Brain microvascular endothelial cell (primary cell): Measurements from ENCODE around the gene BDH1.

Experiments
- DNase-seq: peaks from one replicate; pipeline ENCODE4 v3.0.0-alpha.2; 2020
- H3K27ac ChIP-seq: fragments of 250-450 bp; sonication (Bioruptor Pico); 2 replicates; pipeline ENCODE4 v1.5.1; 2020; ENCODE audit warnings: mild to moderate bottlenecking, moderate library complexity
- H3K27me3 ChIP-seq: fragments of 250-450 bp; sonication (Bioruptor Pico); replicated peaks from 2 replicates; pipeline ENCODE4 v1.5.1; 2020; ENCODE audit warnings: mild to moderate bottlenecking
- H3K36me3 ChIP-seq: fragments of 250-450 bp; sonication (Bioruptor Pico); replicated peaks from 2 replicates; pipeline ENCODE4 v1.5.1; 2020; ENCODE audit warnings: mild to moderate bottlenecking
- H3K4me3 ChIP-seq: 2 replicates; pipeline ENCODE4 v1.5.1; 2011; ENCODE audit warnings: low read depth, mild to moderate bottlenecking, control low read depth, low read length, moderate library complexity
- CTCF ChIP-seq: IDR thresholded peaks from 2 replicates; pipeline ENCODE4 v1.5.1; 2011; ENCODE audit warnings: low read depth, mild to moderate bottlenecking, moderate library complexity, low read length, control low read depth, inconsistent platforms; ENCODE audit errors: missing control alignments
- in situ Hi-C: cut with HindIII; loops from 2 replicates; pipeline ENCODE4 v1.10.0; 2017; ENCODE audit warnings: low sequenced_read_pairs, low pct_ligation_motif_present

BDH1 gene

DNA sequence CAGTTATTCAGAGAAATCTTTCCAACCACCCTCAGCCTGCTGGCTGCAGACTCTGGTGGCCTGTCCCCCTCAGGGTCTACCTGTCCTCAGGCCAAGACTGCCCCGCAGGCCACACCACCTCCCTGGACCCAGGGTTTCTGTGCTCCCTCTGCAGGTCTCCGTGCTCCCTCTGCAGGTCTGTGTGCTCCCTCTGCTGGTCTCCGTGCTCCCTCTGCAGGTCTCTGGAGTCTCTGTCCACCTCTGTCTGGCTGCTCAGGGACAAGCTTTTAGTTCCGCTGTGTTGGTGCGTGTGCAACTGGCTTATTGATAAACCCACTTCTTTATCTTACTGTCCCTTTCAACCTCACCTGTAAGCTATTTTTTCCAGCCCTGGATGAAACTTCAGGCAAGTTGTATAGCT is 30.1 kb downstream of the BDH1 start:
- in situ Hi-C loops: no loop called here
- no peaks in the 10 kb centered on the region for H3K36me3 ChIP-seq
- peak; percentile 67 for TF ChIP-seq CTCF
- peak; percentile 28 for DNase-seq
- H3K27ac ChIP-seq: no peak overlapping the region
- H3K4me3 ChIP-seq: no peak overlapping the region
- H3K27me3 ChIP-seq: no peaks in the 10 kb centered on the region

- H3K4me3 ChIP-seq: no peak overlapping the region
- no peak for DNase-seq
- no peak for TF ChIP-seq CTCF
- H3K36me3 ChIP-seq: no peaks in the 10 kb centered on the region
- no peaks in the 10 kb centered on the region for H3K27me3 ChIP-seq
- H3K27ac ChIP-seq: no peak overlapping the region
- in situ Hi-C loops: loop anchor here (25.0 kb wide), 1 partner anchor 237 kb away; the partner anchor contains the start of gene DLG1
Observed at GRCh38 chr3:197524128-197524527, 31.6 kb downstream of the BDH1 start.

GRCh38 chr3:197523526-197523925 is 32.2 kb downstream of the BDH1 start:
- no peak overlapping the region for H3K4me3 ChIP-seq
- H3K27ac ChIP-seq: no peak overlapping the region
- in situ Hi-C loops: loop anchor here (25.0 kb wide), 1 partner anchor 236 kb away; the partner anchor contains the start of gene DLG1
- H3K27me3 ChIP-seq: no peaks in the 10 kb centered on the region
- H3K36me3 ChIP-seq: no peaks in the 10 kb centered on the region
- DNase-seq: no peak
- TF ChIP-seq CTCF: no peak

DNA sequence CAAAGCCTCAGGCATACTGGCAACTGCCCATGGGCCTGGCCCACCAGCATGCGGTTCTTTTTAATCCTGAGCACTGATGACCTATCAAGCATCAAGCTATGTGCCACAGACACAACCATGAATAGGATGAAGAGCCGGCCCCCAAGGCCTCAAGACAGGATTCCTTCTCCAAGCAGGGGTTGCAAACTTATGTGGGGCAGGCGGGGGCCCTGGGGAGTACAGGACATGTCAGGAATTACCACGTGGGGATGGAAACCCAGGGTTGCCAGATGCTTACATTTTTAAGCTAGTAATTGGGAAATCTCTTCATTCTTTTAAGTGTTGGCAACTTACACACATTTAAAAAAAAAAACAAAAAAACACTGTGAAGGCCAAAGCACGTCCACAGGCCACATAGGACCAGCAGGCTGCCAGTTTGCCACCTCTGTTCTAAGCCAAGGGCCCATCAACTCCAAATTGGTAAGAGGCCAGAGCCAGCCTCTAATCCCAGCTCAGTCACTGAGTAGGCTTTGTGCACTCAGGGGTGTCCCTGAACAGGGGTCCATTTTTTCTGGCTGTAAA is 32.8 kb downstream of the BDH1 start:
- DNase-seq: no peak
- no peaks in the 10 kb centered on the region for H3K27me3 ChIP-seq
- no peak overlapping the region for H3K27ac ChIP-seq
- TF ChIP-seq CTCF: no peak
- H3K36me3 ChIP-seq: no peaks in the 10 kb centered on the region
- in situ Hi-C loops: loop anchor here (25.0 kb wide), 1 partner anchor 236 kb away; the partner anchor contains the start of gene DLG1
- H3K4me3 ChIP-seq: no peak overlapping the region

GRCh38 chr3:197522183-197522715 is 33.5 kb downstream of the BDH1 start:
- in situ Hi-C loops: loop anchor here (25.0 kb wide), 1 partner anchor 235 kb away; the partner anchor contains the start of gene DLG1
- no peak for TF ChIP-seq CTCF

More at GRCh38 chr3:197522183-197522715, 33.5 kb downstream of the BDH1 start:
- Histone ChIP-seq H3K4me3 (no peak overlapping the region), H3K36me3 (no peaks in the 10 kb centered on the region), H3K27ac (no peak overlapping the region), H3K27me3 (no peaks in the 10 kb centered on the region)
- no peak for DNase-seq
